ENCODE data around the gene SLC7A1.

The SLC7A1 gene

GRCh38 chr13:29532821-29533220 is 62.7 kb downstream of the SLC7A1 start:
- DNase-seq (ENCODE audit: low read depth in 2 of 2, low spot score in 1 of 2) = no peak

GRCh38 chr13:29532116-29532515 is 63.4 kb downstream of the SLC7A1 start:
- DNase-seq (ENCODE audit: low read depth in 2 of 2, low spot score in 1 of 2) = no peak

- no peak for DNase-seq (ENCODE audit: low read depth in 2 of 2, low spot score in 1 of 2)
These were observed 64.6 kb downstream of the SLC7A1 start for GRCh38 chr13:29530901-29531300.

GRCh38 chr13:29529754-29530153 is 65.7 kb downstream of the SLC7A1 start:
- no peak for DNase-seq (ENCODE audit: low read depth in 2 of 2, low spot score in 1 of 2)

- DNase-seq (ENCODE audit: low read depth in 2 of 2, low spot score in 1 of 2) = no peak
These were observed 67.6 kb downstream of the SLC7A1 start for GRCh38 chr13:29527916-29528315.

GRCh38 chr13:29527511-29527910 is 68.0 kb downstream of the SLC7A1 start:
- DNase-seq (ENCODE audit: low read depth in 2 of 2, low spot score in 1 of 2) = no peak

- no peak for DNase-seq (ENCODE audit: low read depth in 2 of 2, low spot score in 1 of 2)
These were observed 68.7 kb downstream of the SLC7A1 start for GRCh38 chr13:29526741-29527140.

- no peak for DNase-seq (ENCODE audit: low read depth in 2 of 2, low spot score in 1 of 2)
These were observed 69.7 kb downstream of the SLC7A1 start for GRCh38 chr13:29525757-29526156.

- no peak for DNase-seq (ENCODE audit: low read depth in 2 of 2, low spot score in 1 of 2)
These were observed 70.8 kb downstream of the SLC7A1 start for GRCh38 chr13:29524641-29525040.

GRCh38 chr13:29524176-29524575 is 71.3 kb downstream of the SLC7A1 start:
- no peak for DNase-seq (ENCODE audit: low read depth in 2 of 2, low spot score in 1 of 2)

GRCh38 chr13:29523199-29523961 is 72.1 kb downstream of the SLC7A1 start:
- no peak for DNase-seq (ENCODE audit: low read depth in 2 of 2, low spot score in 1 of 2)

GRCh38 chr13:29522044-29522685 is 73.3 kb downstream of the SLC7A1 start:
- no peak for DNase-seq (ENCODE audit: low read depth in 2 of 2, low spot score in 1 of 2)

GRCh38 chr13:29521336-29521735 is 74.2 kb downstream of the SLC7A1 start:
- DNase-seq (ENCODE audit: low read depth in 2 of 2, low spot score in 1 of 2) = no peak

- DNase-seq (ENCODE audit: low read depth in 2 of 2, low spot score in 1 of 2) = no peak
These were observed 74.8 kb downstream of the SLC7A1 start for GRCh38 chr13:29520671-29521070.

- DNase-seq (ENCODE audit: low read depth in 2 of 2, low spot score in 1 of 2) = no peak
These were observed 75.6 kb downstream of the SLC7A1 start for GRCh38 chr13:29519921-29520320.

- no peak for DNase-seq (ENCODE audit: low read depth in 2 of 2, low spot score in 1 of 2)
These were observed 78.6 kb downstream of the SLC7A1 start for GRCh38 chr13:29516880-29517279.

GRCh38 chr13:29516012-29516411 is 79.5 kb downstream of the SLC7A1 start:
- no peak for DNase-seq (ENCODE audit: low read depth in 2 of 2, low spot score in 1 of 2)

GRCh38 chr13:29515372-29515771 is 80.1 kb downstream of the SLC7A1 start:
- no peak for DNase-seq (ENCODE audit: low read depth in 2 of 2, low spot score in 1 of 2)

GRCh38 chr13:29514720-29515310 is 80.7 kb downstream of the SLC7A1 start:
- DNase-seq (ENCODE audit: low read depth in 2 of 2, low spot score in 1 of 2) = no peak

GRCh38 chr13:29513981-29514719 is 81.3 kb downstream of the SLC7A1 start:
- no peak for DNase-seq (ENCODE audit: low read depth in 2 of 2, low spot score in 1 of 2)
